Measurements from ENCODE around the gene LMO3. TPM values are rescaled to one million over a fixed set of nuclear protein-coding genes. Genes with fewer than 3 reads are reported as not detected.

LMO3 gene
- total and polyA plus RNA-seq, 2 experiments from 2014 or later: 7.9 to 15.1 TPM

DNA sequence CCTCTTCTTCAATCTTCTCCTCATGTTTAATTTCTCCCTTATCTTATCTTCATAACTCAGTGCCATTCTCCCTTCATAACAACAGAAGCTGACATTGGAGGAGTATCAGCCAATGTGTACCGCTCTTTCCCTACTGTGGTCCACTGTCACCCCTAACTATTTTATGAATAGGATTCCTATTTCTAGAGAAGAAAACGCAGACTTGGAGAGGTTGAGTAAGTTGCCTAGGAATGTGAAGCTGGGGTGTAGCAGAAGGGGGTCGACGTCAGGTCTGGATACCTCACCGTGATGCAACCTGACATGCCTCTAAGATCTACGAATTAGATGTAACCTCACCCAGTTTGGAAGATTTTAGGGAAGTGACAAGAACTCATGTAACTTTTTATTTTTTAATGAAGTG, 17.1 kb downstream of the LMO3 start:
- no peaks in the 10 kb centered on the region for H3K79me2 ChIP-seq (replicated peaks; ENCODE audit: insufficient read depth)
- H3K4me3 ChIP-seq: no peak overlapping the region
- no peaks in the 10 kb centered on the region for H3K9me2 ChIP-seq (ENCODE audit: insufficient read depth)
- no peak for TF ChIP-seq STAT1 (IDR thresholded peaks at IDR 0.05; ENCODE audit: unreplicated experiment)
- TF ChIP-seq, protein P1, sequence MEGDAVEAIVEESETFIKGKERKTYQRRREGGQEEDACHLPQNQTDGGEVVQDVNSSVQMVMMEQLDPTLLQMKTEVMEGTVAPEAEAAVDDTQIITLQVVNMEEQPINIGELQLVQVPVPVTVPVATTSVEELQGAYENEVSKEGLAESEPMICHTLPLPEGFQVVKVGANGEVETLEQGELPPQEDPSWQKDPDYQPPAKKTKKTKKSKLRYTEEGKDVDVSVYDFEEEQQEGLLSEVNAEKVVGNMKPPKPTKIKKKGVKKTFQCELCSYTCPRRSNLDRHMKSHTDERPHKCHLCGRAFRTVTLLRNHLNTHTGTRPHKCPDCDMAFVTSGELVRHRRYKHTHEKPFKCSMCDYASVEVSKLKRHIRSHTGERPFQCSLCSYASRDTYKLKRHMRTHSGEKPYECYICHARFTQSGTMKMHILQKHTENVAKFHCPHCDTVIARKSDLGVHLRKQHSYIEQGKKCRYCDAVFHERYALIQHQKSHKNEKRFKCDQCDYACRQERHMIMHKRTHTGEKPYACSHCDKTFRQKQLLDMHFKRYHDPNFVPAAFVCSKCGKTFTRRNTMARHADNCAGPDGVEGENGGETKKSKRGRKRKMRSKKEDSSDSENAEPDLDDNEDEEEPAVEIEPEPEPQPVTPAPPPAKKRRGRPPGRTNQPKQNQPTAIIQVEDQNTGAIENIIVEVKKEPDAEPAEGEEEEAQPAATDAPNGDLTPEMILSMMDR (conservative IDR thresholded peaks at IDR 0.05; ENCODE audit: low read depth in 2 of 2): no peak
- TF ChIP-seq NANOG (IDR thresholded peaks at IDR 0.05; ENCODE audit: borderline replicate concordance): no peak
- no peak for TF ChIP-seq CREB1 (CRISPR knock-in tag; IDR thresholded peaks at IDR 0.05; ENCODE audit: low read depth)
- TF ChIP-seq REST (IDR thresholded peaks at IDR 0.05; ENCODE audit: unreplicated experiment): no peak
- TF ChIP-seq JUNB (IDR thresholded peaks at IDR 0.05; ENCODE audit: unreplicated experiment): no peak
- TF ChIP-seq ZNF462 (CRISPR knock-in tag; IDR thresholded peaks at IDR 0.05): no peak
- no peak for TF ChIP-seq ZNF114 (CRISPR knock-in tag; IDR thresholded peaks at IDR 0.05)
- no peak for TF ChIP-seq ZNF331 (CRISPR knock-in tag; IDR thresholded peaks at IDR 0.05; ENCODE audit: low read depth)
- no peak overlapping the region for H3K27ac ChIP-seq (ENCODE audit: low read depth)
- no peaks in the 10 kb centered on the region for H3K27me3 Mint-ChIP-seq (ENCODE audit: insufficient read depth, low read depth, poor library complexity)
- H3F3A ChIP-seq (replicated peaks; ENCODE audit: low read depth): no peaks in the 10 kb centered on the region
- no peak overlapping the region for H3K4me2 ChIP-seq
- H3K36me3 Mint-ChIP-seq (ENCODE audit: low read depth): no peaks in the 10 kb centered on the region
- H3K4me3 Mint-ChIP-seq: no peak overlapping the region
- H4K20me1 ChIP-seq (replicated peaks; ENCODE audit: insufficient read depth): no peaks in the 10 kb centered on the region
- H3K27me3 ChIP-seq (ENCODE audit: insufficient read depth): no peaks in the 10 kb centered on the region
- ATAC-seq (peak; percentile 35; the same call in 2 of the 3 replicates), DNase-seq (ENCODE audit: low spot score) (no peak)
- H3K9me3 Mint-ChIP-seq: no peaks in the 10 kb centered on the region
- no peak overlapping the region for H2AFZ ChIP-seq
- no peaks in the 10 kb centered on the region; the same call in 1 of the 2 replicates for H3K4me1 ChIP-seq (ENCODE audit: insufficient read depth)
- H3K27ac Mint-ChIP-seq: no peak overlapping the region
- peaks cover 16% of the 10 kb centered on the region for H3K4me1 Mint-ChIP-seq
- H3K36me3 ChIP-seq (ENCODE audit: insufficient read depth): no peaks in the 10 kb centered on the region
